ENCODE data around the gene KHDRBS1.

The KHDRBS1 gene

GRCh38 chr1:32023351-32023750 is 9.7 kb downstream of the KHDRBS1 start:
- TF ChIP-seq CREB1 (IDR thresholded peaks at IDR 0.05; ENCODE audit: low read depth), result no peak
- TF ChIP-seq ZBTB7A (IDR thresholded peaks at IDR 0.05; ENCODE audit: low read depth), result no peak
- TF ChIP-seq CEBPB (IDR thresholded peaks at IDR 0.05), result no peak
- no peak for TF ChIP-seq REST (IDR thresholded peaks at IDR 0.05; ENCODE audit: low read depth)
- no peak for TF ChIP-seq MAX (IDR thresholded peaks at IDR 0.05)
- TF ChIP-seq TAF1 (IDR thresholded peaks at IDR 0.05; ENCODE audit: low read depth), result no peak
- no peak for TF ChIP-seq NFIC (IDR thresholded peaks at IDR 0.05)
- TF ChIP-seq FOXM1 (IDR thresholded peaks at IDR 0.05; ENCODE audit: borderline replicate concordance, low read depth), result no peak
- TF ChIP-seq EP300 (IDR thresholded peaks at IDR 0.05; ENCODE audit: borderline replicate concordance), result no peak
- no peak for TF ChIP-seq EGR1 (IDR thresholded peaks at IDR 0.05)
- no peak for TF ChIP-seq USF1 (IDR thresholded peaks at IDR 0.05)
- no peak for TF ChIP-seq TEAD4 (IDR thresholded peaks at IDR 0.05)
- TF ChIP-seq RAD21 (IDR thresholded peaks at IDR 0.05; ENCODE audit: low read depth), result no peak
- TF ChIP-seq YY1 (IDR thresholded peaks at IDR 0.05; ENCODE audit: low read depth), result no peak
- TF ChIP-seq TCF12 (IDR thresholded peaks at IDR 0.05; ENCODE audit: low read depth), result no peak

GRCh38 chr1:32025515-32025914 is 11.8 kb downstream of the KHDRBS1 start:
- no peak for TF ChIP-seq EGR1 (IDR thresholded peaks at IDR 0.05)
- no peak for TF ChIP-seq RAD21 (IDR thresholded peaks at IDR 0.05; ENCODE audit: low read depth)
- no peak for TF ChIP-seq REST (IDR thresholded peaks at IDR 0.05; ENCODE audit: low read depth)
- TF ChIP-seq USF1 (IDR thresholded peaks at IDR 0.05), result no peak
- no peak for TF ChIP-seq TAF1 (IDR thresholded peaks at IDR 0.05; ENCODE audit: low read depth)
- no peak for TF ChIP-seq CEBPB (IDR thresholded peaks at IDR 0.05)
- TF ChIP-seq ZBTB7A (IDR thresholded peaks at IDR 0.05; ENCODE audit: low read depth), result no peak
- no peak for TF ChIP-seq TEAD4 (IDR thresholded peaks at IDR 0.05)
- TF ChIP-seq EP300 (IDR thresholded peaks at IDR 0.05; ENCODE audit: borderline replicate concordance), result no peak
- TF ChIP-seq TCF12 (IDR thresholded peaks at IDR 0.05; ENCODE audit: low read depth), result no peak
- TF ChIP-seq YY1 (IDR thresholded peaks at IDR 0.05; ENCODE audit: low read depth), result no peak

- TF ChIP-seq MAX (IDR thresholded peaks at IDR 0.05), result no peak
- TF ChIP-seq EGR1 (IDR thresholded peaks at IDR 0.05), result no peak
- no peak for TF ChIP-seq RAD21 (IDR thresholded peaks at IDR 0.05; ENCODE audit: low read depth)
- no peak for TF ChIP-seq USF1 (IDR thresholded peaks at IDR 0.05)
- TF ChIP-seq ZBTB7A (IDR thresholded peaks at IDR 0.05; ENCODE audit: low read depth), result no peak
- no peak for TF ChIP-seq TAF1 (IDR thresholded peaks at IDR 0.05; ENCODE audit: low read depth)
- TF ChIP-seq TCF12 (IDR thresholded peaks at IDR 0.05; ENCODE audit: low read depth), result no peak
- TF ChIP-seq CEBPB (IDR thresholded peaks at IDR 0.05), result no peak
- no peak for TF ChIP-seq REST (IDR thresholded peaks at IDR 0.05; ENCODE audit: low read depth)
- no peak for TF ChIP-seq FOXM1 (IDR thresholded peaks at IDR 0.05; ENCODE audit: borderline replicate concordance, low read depth)
- TF ChIP-seq EP300 (IDR thresholded peaks at IDR 0.05; ENCODE audit: borderline replicate concordance), result no peak
- no peak for TF ChIP-seq TEAD4 (IDR thresholded peaks at IDR 0.05)
Measured at GRCh38 chr1:32028746-32029145, 15.1 kb downstream of the KHDRBS1 start.

- no peak for TF ChIP-seq REST (IDR thresholded peaks at IDR 0.05; ENCODE audit: low read depth)
- TF ChIP-seq ZBTB7A (IDR thresholded peaks at IDR 0.05; ENCODE audit: low read depth), result no peak
- TF ChIP-seq NFIC (IDR thresholded peaks at IDR 0.05), result no peak
- TF ChIP-seq FOXM1 (IDR thresholded peaks at IDR 0.05; ENCODE audit: borderline replicate concordance, low read depth), result no peak
- no peak for TF ChIP-seq EGR1 (IDR thresholded peaks at IDR 0.05)
- no peak for TF ChIP-seq MAX (IDR thresholded peaks at IDR 0.05)
- no peak for TF ChIP-seq CREB1 (IDR thresholded peaks at IDR 0.05; ENCODE audit: low read depth)
- no peak for TF ChIP-seq YY1 (IDR thresholded peaks at IDR 0.05; ENCODE audit: low read depth)
Measured at GRCh38 chr1:32031578-32032274, 18.1 kb downstream of the KHDRBS1 start.
